ENCODE results near the gene KRT13. TPM values are rescaled to one million over a fixed set of nuclear protein-coding genes. Genes with fewer than 3 reads are reported as not detected.
"Not testable (repeated sequence)": the region's sequence is repeated elsewhere in the genome, so short reads cannot be mapped to it uniquely, and the experiment has no call there.

Gene KRT13
- total RNA-seq, 2 experiments from 2014 or later = not detected

DNA sequence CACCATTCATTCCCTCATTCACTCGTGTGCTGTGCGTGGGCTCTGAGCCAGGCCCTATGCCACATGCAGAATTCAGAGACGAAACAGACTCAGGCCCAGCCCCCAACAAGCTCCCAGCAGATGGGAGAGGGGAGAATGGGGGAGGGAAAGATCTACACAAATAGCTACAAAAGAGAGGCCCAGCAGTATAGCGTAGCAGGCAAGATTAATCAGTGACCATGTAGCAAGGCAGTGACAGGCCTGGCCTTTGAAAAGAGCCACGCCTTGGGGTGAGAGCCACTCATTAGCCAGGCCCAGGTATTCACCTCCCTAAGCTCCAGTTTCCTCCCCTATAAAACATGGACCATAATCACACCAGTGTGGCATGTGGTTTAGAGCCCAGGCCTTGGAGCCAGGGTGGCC is 39.1 kb upstream of the KRT13 start:
- H3K9me3 Mint-ChIP-seq = peaks cover 2% of the 10 kb centered on the region
- H3K4me1 Mint-ChIP-seq = peaks cover 11% of the 10 kb centered on the region
- DNase-seq (no peak), ATAC-seq (ENCODE audit: low read depth) (no peak)
- POLR2A ChIA-PET = no interaction called here
- no peak overlapping the region for H3K27ac Mint-ChIP-seq
- H3K36me3 Mint-ChIP-seq = no peaks in the 10 kb centered on the region
- no peak overlapping the region for H3K4me3 Mint-ChIP-seq
- H3K27me3 Mint-ChIP-seq = peaks cover 10% of the 10 kb centered on the region

DNA sequence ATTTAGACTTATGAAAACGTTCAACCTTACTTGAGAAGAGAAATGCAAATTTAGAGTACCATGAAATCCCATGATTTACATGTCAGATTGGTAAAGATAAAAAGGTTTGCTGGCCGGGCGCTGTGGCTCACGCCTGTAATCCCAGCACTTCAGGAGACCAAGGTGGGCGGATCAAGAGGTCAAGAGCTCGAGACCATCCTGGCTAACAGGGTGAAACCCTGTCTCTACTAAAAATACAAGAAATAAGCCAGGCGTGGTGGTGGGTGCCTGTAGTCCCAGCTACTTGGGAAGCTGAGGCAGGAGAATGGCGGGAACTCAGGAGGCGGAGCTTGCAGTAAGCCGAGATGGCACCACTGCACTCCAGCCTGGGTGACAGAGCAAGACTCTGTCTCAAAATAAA is 37.4 kb upstream of the KRT13 start:
- POLR2A ChIA-PET; H3K4me1 Mint-ChIP-seq; H3K9me3 Mint-ChIP-seq; H3K27me3 Mint-ChIP-seq; H3K27ac Mint-ChIP-seq; H3K4me3 Mint-ChIP-seq; H3K36me3 Mint-ChIP-seq; ATAC-seq (ENCODE audit: low read depth): not testable (repeated sequence)
- DNase-seq = peak; percentile 10

DNA sequence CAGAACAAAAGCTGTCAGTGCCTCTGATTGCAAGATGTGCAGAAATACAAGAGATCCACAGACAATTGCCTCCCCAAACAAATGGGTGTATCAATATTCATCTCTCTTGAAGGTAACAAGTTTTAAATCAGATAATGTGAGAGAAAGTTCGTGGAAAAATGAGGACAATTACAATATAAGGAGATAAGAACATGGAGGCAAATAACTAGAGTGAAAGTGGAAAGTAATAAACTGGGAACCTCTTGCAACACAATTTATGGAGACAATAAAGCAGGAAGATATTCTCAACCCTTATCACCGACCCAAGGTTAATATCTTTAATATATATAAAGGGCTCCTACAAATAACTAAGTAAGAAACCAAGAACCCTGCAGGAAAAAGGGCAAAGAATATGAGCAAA is 36.9 kb upstream of the KRT13 start:
- ATAC-seq (ENCODE audit: low read depth) = no peak
- Mint-ChIP-seq H3K27me3 (peaks cover 11% of the 10 kb centered on the region), H3K36me3 (no peaks in the 10 kb centered on the region), H3K4me3 (no peak overlapping the region), H3K4me1 (no peaks in the 10 kb centered on the region), H3K27ac (no peak overlapping the region), H3K9me3 (no peaks in the 10 kb centered on the region)
- no peak for DNase-seq
- POLR2A ChIA-PET = no interaction called here

DNA sequence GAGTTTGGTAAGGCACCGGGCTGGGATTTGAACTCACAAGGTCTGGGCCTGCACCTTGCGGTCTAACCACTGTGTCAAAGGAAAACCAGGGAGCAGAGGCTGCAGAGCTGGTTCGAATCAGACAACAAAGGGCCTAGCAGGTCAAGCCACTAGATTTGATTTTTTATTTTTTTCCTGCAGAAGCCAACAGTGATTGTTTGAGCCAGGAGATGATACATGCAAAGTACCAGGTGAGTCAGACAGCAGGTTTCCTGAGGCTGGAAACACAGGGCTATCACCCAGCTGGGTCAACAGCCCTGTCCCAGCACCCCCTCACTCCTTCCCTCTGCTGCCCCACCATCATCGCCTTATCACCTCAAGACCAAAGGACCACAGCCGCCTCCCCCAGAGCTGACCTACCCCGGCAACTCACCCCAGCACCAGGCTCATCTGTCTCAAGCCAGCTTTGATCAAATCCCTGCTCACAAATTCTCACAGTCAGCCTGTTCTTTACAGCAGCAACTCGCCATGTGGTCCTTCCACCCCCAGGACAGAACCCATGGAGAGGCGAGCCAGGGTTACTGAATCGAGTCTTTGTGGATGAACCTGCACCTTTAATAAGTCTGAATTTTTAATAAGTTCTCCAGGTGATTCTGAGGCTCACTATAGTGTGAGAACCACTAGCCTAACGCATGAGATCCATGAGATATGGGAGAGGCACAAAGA is 35.7 kb upstream of the KRT13 start:
- Mint-ChIP-seq H3K4me1 (no peaks in the 10 kb centered on the region), H3K27ac (no peak overlapping the region), H3K27me3 (peaks cover 11% of the 10 kb centered on the region), H3K4me3 (no peak overlapping the region), H3K9me3 (no peaks in the 10 kb centered on the region), H3K36me3 (no peaks in the 10 kb centered on the region)
- no peak for ATAC-seq (ENCODE audit: low read depth)
- POLR2A ChIA-PET = no interaction called here
- no peak for DNase-seq

DNA sequence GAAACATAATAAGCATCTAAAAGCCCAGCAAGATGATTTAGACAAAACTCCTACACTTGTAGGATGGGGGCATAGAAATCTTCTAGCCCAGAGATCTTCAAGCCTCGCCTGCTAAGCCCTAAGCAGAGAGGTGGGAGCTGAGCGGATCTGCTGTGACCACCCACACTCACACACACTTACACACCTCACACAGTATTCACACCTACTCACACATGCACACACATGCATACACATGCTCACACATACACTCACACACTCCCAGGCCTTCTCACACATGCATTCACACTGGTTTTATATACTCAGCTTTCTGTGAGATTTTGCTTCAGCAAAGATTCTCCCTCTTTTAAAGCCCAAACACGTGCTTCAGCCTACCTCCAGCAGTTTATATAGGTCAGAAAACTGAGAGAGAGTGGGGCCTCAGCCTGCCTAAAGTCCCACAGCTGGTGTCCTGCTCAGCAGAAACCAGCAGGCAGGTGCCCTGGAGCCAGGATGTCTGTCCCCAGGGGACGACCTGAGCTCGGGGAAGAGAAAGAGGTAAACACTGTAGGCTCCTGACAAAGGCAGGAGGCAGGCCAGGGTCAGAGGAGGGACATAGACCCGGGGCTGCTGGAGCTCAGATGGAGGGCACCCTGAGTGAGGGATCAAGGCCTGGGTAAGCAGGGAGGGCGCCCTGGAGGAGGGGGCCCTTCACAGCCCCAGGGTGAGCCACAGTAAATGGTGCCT is 34.7 kb upstream of the KRT13 start:
- DNase-seq (peak; percentile 8), ATAC-seq (ENCODE audit: low read depth) (no peak)
- peaks cover 11% of the 10 kb centered on the region for H3K27me3 Mint-ChIP-seq
- no peak overlapping the region for H3K4me3 Mint-ChIP-seq
- POLR2A ChIA-PET = interaction anchor here (0.8 kb wide), 1 partner anchor 14 kb away, joined by 4 read pairs; no protein-coding TSS in a partner anchor
- H3K36me3 Mint-ChIP-seq = no peaks in the 10 kb centered on the region
- no peak overlapping the region for H3K27ac Mint-ChIP-seq
- H3K4me1 Mint-ChIP-seq = no peaks in the 10 kb centered on the region
- H3K9me3 Mint-ChIP-seq = no peaks in the 10 kb centered on the region

DNA sequence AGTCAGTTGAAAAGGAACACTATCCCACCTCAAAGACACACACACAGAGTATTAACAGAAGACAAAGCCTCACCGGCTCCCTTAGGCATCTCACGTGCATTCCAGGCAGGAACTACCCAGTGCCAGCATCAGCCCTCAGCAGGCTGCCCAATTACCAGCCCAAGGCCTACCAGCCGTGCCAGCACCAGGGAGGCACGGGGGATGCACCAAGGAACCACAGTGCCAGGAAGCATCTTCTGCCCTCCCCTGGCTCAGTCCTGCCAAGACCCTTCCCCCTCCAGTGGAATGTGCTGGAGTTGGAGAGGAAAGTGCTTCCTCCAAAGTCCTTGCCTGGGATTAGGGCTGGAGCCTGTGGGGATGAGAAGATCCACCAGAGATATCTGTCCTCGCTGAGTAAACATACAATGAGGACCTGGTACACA is 33.7 kb upstream of the KRT13 start:
- Mint-ChIP-seq H3K4me3 (no peak overlapping the region), H3K36me3 (no peaks in the 10 kb centered on the region), H3K27me3 (peaks cover 12% of the 10 kb centered on the region), H3K27ac (no peak overlapping the region), H3K4me1 (no peaks in the 10 kb centered on the region), H3K9me3 (no peaks in the 10 kb centered on the region)
- DNase-seq (no peak), ATAC-seq (ENCODE audit: low read depth) (no peak)
- POLR2A ChIA-PET = interaction anchor here (0.8 kb wide), 1 partner anchor 13 kb away, joined by 4 read pairs; no protein-coding TSS in a partner anchor

DNA sequence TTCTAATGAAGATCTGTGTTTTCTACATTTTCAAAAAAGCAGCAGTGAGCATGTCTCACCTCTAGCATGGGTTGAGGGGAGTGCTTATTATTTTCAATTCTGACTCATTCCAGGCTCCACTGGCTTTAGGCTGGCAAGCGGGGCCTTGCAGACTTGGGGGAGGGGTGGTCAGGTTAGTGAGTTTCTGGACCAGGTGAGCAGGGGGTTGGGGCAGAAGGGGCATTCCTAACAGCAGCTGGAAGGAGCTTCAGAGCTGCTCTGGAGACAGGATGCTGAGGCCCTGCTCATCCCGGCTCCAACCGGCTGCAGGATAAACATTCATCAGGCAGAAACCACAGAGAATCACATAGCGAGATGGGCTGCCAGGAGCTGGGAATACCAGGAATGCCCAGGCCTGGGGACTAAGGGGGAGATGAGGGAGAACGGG is 33.2 kb upstream of the KRT13 start:
- ATAC-seq (ENCODE audit: low read depth) (no peak), DNase-seq (no peak)
- Mint-ChIP-seq H3K4me1 (no peaks in the 10 kb centered on the region), H3K4me3 (no peak overlapping the region), H3K27me3 (peaks cover 14% of the 10 kb centered on the region), H3K36me3 (no peaks in the 10 kb centered on the region), H3K9me3 (no peaks in the 10 kb centered on the region), H3K27ac (no peak overlapping the region)
- POLR2A ChIA-PET = interaction anchor here (0.7 kb wide), 1 partner anchor 18 kb away, joined by 3 read pairs; no protein-coding TSS in a partner anchor

DNA sequence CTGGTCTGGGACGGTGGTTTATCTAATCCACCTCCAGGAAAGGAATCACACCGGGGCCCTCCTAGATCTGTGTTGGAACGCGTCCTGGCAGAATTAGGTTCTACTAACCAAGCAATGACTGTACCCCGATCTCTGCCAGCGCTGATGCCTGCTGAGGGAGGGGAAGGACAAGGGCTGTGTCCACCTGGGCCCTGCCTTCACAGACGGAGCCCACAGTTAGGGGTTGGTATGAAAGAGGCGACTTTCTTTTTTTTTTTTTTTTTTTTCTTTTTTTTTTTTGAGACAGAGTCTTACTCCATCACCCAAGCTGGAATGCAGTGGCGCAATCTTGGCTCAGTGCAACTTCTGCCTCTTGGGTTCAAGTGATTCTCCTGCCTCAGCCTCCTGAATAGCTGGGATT is 32.6 kb upstream of the KRT13 start:
- no peaks in the 10 kb centered on the region for H3K4me1 Mint-ChIP-seq
- no peak overlapping the region for H3K27ac Mint-ChIP-seq
- POLR2A ChIA-PET = interaction anchor here (0.7 kb wide), 1 partner anchor 19 kb away, joined by 3 read pairs; no protein-coding TSS in a partner anchor
- DNase-seq (no peak), ATAC-seq (ENCODE audit: low read depth) (no peak)
- H3K36me3 Mint-ChIP-seq = no peaks in the 10 kb centered on the region
- peaks cover 14% of the 10 kb centered on the region for H3K27me3 Mint-ChIP-seq
- no peaks in the 10 kb centered on the region for H3K9me3 Mint-ChIP-seq
- no peak overlapping the region for H3K4me3 Mint-ChIP-seq

DNA sequence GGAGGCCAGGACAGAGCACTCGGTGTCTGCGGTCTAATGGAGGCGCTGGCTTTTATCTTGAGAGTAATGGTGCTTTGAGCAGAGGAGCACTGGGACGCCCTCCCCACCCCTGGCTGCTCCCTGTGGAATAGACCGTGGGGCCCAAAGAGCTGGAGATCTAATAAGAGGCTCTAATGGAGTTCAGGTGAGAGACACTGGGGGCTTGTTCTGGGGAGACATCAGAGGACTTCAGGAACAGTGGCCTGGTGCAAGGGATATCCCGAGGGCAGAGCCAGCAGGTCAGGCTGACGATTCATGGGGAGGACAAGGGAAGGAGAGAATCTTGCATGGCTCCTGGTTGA is 32.2 kb upstream of the KRT13 start:
- no peak overlapping the region for H3K4me3 Mint-ChIP-seq

DNA sequence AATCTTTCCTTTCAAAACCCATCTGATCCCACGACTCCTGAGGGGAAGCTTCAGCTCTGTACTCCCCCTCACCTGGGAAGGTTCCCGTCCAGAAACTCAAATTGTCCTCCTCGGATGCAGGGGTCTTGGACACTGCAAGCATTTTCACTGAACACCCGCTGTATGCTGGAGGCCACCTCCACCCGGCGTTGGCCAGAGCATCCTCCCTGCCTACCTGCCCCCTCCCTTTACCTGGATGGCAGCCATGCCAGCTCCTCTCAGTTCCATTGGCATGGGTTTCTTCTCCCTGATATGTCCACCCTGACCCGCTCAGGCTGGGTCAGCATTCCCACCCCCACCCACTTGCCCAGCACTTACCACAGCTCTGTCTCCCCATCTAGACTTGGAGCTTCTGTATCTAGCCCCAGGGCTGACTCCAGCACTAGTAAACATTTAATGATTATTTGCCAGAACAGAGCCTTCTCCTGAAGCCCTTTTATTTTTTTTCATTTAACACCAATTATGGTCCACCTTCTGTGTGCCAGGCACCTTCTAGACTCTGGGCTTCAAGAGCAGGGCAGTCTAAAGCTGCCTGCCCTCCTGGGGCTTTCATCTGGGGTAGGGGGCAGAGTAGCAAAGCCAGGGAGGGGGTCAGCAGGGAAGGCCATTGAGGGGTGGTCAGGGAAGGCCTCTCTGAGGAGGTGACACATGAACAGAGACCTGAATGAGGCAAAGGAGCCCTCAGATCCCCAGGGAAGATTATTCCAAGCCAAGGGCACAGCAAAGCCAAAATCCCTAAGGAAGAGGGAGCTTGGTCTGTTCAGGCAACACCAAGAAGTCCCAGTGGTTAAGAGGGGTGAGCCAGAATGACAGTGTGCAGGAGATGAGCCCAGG is 31.6 kb upstream of the KRT13 start:
- no peaks in the 10 kb centered on the region for H3K9me3 Mint-ChIP-seq
- H3K4me1 Mint-ChIP-seq = no peaks in the 10 kb centered on the region
- POLR2A ChIA-PET = no interaction called here
- H3K36me3 Mint-ChIP-seq = no peaks in the 10 kb centered on the region
- DNase-seq (no peak), ATAC-seq (ENCODE audit: low read depth) (no peak)
- no peak overlapping the region for H3K4me3 Mint-ChIP-seq
- peaks cover 21% of the 10 kb centered on the region for H3K27me3 Mint-ChIP-seq
- H3K27ac Mint-ChIP-seq = no peak overlapping the region

More for the DNA sequence above, 32.2 kb upstream of the KRT13 start:
- Mint-ChIP-seq H3K27me3 (peaks cover 16% of the 10 kb centered on the region), H3K27ac (no peak overlapping the region), H3K4me1 (no peaks in the 10 kb centered on the region), H3K9me3 (no peaks in the 10 kb centered on the region), H3K36me3 (no peaks in the 10 kb centered on the region)
- ATAC-seq (ENCODE audit: low read depth) (no peak), DNase-seq (no peak)
- POLR2A ChIA-PET = no interaction called here

DNA sequence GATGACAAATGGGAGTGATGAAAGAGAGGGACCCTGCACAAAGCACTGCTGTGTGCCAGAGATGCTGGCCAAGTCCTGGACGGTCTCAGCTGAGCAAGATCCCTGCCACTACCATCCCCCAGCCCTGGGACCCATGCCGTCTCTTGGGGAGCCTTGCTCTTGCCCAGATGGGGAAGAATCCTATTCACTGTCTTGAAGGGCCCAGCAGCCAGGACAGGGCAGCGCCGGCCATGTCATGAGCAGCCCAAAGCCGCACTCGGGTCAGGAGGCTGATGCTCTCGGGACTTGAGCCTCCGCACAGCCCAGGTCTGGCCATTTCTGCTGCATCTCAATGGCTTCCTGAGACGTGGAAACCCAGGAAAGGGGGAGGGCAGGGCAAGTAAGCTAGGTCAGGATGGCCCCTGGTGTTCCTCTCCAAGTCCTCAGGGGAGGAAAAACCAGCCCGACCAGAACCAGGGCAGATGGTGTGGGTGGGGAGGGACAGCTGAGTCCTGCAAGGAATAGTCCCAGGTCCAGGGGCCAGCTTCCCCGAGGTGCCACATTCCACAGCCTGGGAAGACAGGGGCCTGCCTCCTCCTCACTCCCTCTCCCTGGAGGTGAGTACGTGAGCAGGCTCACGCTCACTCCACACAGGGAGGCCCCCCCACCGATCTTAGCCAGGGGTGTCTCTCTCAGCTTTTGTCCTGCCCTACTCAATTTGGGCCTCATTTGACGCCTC is 30.5 kb upstream of the KRT13 start:
- no peak overlapping the region for H3K4me3 Mint-ChIP-seq
- H3K4me1 Mint-ChIP-seq = no peaks in the 10 kb centered on the region
- no peak overlapping the region for H3K27ac Mint-ChIP-seq
- ATAC-seq (ENCODE audit: low read depth) = no peak
- H3K9me3 Mint-ChIP-seq = no peaks in the 10 kb centered on the region
- H3K27me3 Mint-ChIP-seq = peaks cover 28% of the 10 kb centered on the region
- DNase-seq = no peak
- H3K36me3 Mint-ChIP-seq = no peaks in the 10 kb centered on the region
- POLR2A ChIA-PET = no interaction called here

DNA sequence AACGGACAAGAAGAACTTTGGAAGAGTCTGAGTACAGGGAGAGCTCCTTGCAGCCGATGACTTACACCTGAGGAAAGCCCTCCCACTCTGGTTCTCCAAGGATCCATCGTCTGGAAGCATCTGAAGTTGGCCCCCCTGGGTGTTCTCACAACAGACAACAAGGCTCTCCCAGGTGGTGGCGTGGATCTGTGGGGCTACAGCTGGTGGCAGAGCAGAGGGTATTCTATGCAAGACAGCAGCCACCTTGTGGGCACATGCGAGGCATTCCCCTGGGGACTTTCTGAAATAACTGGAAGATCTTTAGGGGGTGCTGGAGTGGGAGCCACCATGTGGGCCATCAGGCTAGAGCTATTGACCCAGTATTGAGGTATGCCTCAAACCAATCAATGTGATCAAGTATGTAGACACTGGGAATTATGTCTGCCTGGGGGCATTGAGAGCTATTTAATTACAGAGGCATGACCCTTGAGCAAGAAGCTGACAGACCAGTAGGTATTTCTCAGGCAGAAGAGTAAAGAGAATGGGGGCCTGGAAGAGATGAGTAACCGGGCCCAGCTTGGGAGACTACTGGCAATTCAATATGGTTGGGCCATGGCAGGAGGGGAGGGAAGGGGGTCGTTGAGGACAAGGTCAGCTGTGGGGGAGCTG is 29.6 kb upstream of the KRT13 start:
- DNase-seq (no peak), ATAC-seq (ENCODE audit: low read depth) (no peak)
- H3K27me3 Mint-ChIP-seq = peaks cover 32% of the 10 kb centered on the region
- no peaks in the 10 kb centered on the region for H3K9me3 Mint-ChIP-seq
- no peak overlapping the region for H3K4me3 Mint-ChIP-seq
- POLR2A ChIA-PET = no interaction called here
- no peaks in the 10 kb centered on the region for H3K36me3 Mint-ChIP-seq
- no peak overlapping the region for H3K27ac Mint-ChIP-seq
- no peaks in the 10 kb centered on the region for H3K4me1 Mint-ChIP-seq

DNA sequence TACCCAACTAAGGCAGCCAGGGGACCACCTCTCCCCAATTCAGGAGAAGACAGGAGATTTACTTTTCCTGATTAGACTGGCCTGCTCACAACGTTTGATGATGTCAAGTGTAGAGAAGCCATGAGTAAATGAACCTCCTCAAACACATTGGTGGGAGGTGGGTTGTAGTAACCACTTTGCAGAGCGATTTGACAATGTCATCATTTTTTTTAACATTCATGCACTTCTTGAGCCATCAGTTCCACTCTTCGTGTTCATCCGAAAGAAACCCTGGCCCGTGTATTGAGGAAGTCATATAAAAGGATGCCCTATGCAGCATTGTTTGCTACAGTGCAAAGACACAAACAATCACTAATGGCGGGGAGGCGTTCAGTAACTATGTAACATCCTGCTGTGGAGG is 28.2 kb upstream of the KRT13 start:
- DNase-seq = no peak
- H3K27me3 Mint-ChIP-seq = peaks cover 45% of the 10 kb centered on the region
- POLR2A ChIA-PET = no interaction called here
- H3K4me3 Mint-ChIP-seq = no peak overlapping the region
- no peak for ATAC-seq (ENCODE audit: low read depth)
- H3K27ac Mint-ChIP-seq = no peak overlapping the region
- no peaks in the 10 kb centered on the region for H3K36me3 Mint-ChIP-seq
- no peaks in the 10 kb centered on the region for H3K9me3 Mint-ChIP-seq
- no peaks in the 10 kb centered on the region for H3K4me1 Mint-ChIP-seq

Data from activated naive CD8-positive, alpha-beta T cell treated with anti-CD3 and anti-CD28 coated beads, Interleukin-2, amount 10 ng/mL, durations not matched to agents 7 days and 5 days (primary cell).